ENCODE data around the gene SPATA6.
A peak's percentile ranks its signal among the peaks of the same experiment; 100 is the strongest.
"Not testable (repeated sequence)": the region's sequence is repeated elsewhere in the genome, so short reads cannot be mapped to it uniquely, and the experiment has no call there.

Gene SPATA6

DNA sequence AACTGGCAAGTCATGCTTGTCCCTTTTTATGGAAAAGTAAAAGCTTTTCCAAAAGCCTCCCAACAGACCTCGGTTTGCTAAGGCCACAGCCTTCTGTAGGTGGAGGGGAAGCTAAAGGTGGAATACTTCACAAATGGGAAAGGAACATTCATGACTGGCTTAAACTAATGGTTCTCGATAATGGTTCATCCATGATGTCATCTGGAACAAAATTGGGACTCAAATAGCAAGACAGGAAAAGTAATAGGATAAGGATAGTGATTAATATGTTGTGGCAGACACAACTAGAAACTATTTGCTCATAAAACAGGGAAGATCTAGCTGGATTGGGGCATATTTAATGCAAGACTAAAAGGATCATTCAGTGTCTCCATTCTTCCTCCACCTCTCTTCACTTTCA is 16.7 kb upstream of the SPATA6 start:
- H3K4me1 Mint-ChIP-seq, result no peaks in the 10 kb centered on the region
- H3K27me3 Mint-ChIP-seq, result no peaks in the 10 kb centered on the region
- H3K36me3 Mint-ChIP-seq (ENCODE audit: insufficient read depth), result no peaks in the 10 kb centered on the region
- H3K9me3 Mint-ChIP-seq, result no peaks in the 10 kb centered on the region
- H3K27ac Mint-ChIP-seq (ENCODE audit: low read depth), result no peak overlapping the region
- no peak overlapping the region for H3K4me3 Mint-ChIP-seq
- ATAC-seq (replicated peaks; ENCODE audit: extremely low read depth, poor library complexity, severe bottlenecking), result no peak
- no peak for DNase-seq (ENCODE audit: low spot score in 2 of 2)

DNA sequence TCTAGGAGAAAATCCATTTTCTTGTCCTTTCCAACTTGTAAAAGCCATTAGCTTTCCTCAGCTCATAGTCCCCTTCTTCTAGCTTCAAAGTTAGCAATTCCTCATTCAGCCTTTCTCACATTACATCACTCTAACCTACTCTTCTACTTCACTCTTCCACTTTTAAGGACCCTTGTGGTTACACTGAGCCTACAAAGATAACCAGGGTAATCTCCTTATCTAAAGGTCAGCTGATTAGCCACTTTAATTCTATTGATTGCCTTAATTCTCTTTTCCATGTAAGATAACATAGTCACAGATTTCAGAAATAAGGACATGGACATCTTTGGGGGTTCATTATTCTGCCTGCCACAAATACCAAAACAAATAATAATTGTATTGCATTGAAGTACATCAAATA is 8.5 kb upstream of the SPATA6 start:
- no peak overlapping the region for H3K27ac Mint-ChIP-seq (ENCODE audit: low read depth)
- H3K9me3 Mint-ChIP-seq, result no peaks in the 10 kb centered on the region
- no peak overlapping the region for H3K4me3 Mint-ChIP-seq
- H3K36me3 Mint-ChIP-seq (ENCODE audit: insufficient read depth), result no peaks in the 10 kb centered on the region
- H3K4me1 Mint-ChIP-seq, result no peaks in the 10 kb centered on the region
- ATAC-seq (replicated peaks; ENCODE audit: extremely low read depth, poor library complexity, severe bottlenecking) (no peak), DNase-seq (ENCODE audit: low spot score in 2 of 2) (no peak)
- peaks cover 26% of the 10 kb centered on the region for H3K27me3 Mint-ChIP-seq

DNA sequence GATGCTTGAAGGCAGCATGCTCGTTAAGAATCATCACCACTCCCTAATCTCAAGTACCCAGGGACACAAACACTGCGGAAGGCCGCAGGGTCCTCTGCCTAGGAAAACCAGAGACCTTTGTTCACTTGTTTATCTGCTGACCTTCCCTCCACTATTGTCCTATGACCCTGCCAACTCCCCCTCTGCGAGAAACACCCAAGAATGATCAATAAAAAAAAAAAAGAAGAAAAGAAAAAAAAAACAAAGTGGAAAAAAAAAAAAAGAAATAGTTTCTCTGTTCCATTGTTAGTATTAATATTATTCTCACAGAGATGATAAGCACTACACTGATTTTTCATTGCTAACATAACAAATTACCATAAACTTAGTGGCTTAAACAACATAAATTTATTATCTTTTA is 8.0 kb upstream of the SPATA6 start:
- DNase-seq (ENCODE audit: low spot score in 2 of 2); H3K9me3 Mint-ChIP-seq; H3K36me3 Mint-ChIP-seq (ENCODE audit: insufficient read depth); H3K4me1 Mint-ChIP-seq; ATAC-seq (replicated peaks; ENCODE audit: extremely low read depth, poor library complexity, severe bottlenecking); H3K4me3 Mint-ChIP-seq; H3K27ac Mint-ChIP-seq (ENCODE audit: low read depth): not testable (repeated sequence)
- peaks cover 27% of the 10 kb centered on the region for H3K27me3 Mint-ChIP-seq

DNA sequence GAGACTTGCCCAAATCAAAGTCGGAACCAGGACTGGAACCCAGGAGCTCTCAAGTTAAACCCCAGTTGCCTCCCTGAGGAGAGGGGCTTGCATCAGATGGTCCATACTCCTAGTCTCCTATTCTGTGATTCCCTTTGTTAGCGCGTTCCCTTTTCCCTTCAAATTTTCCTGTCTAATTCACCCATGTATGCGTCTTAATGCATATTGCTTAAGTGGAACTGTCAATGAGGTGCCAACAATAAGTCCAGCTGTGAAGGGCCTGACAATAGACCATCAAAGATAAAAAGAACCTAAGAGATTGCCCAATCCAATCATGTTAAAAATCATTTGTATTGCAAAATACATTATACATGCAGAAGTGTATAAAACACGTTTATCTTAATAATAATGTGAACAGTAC is 634 bp upstream of the SPATA6 start:
- Mint-ChIP-seq H3K9me3 (no peaks in the 10 kb centered on the region), H3K27me3 (peaks cover 27% of the 10 kb centered on the region), H3K4me1 (peaks cover 28% of the 10 kb centered on the region), H3K4me3 (peak overlapping the region; percentile 91), H3K36me3 (ENCODE audit: insufficient read depth) (no peaks in the 10 kb centered on the region), H3K27ac (ENCODE audit: low read depth) (no peak overlapping the region)
- ATAC-seq (replicated peaks; ENCODE audit: extremely low read depth, poor library complexity, severe bottlenecking) (no peak), DNase-seq (ENCODE audit: low spot score in 2 of 2) (no peak)

DNA sequence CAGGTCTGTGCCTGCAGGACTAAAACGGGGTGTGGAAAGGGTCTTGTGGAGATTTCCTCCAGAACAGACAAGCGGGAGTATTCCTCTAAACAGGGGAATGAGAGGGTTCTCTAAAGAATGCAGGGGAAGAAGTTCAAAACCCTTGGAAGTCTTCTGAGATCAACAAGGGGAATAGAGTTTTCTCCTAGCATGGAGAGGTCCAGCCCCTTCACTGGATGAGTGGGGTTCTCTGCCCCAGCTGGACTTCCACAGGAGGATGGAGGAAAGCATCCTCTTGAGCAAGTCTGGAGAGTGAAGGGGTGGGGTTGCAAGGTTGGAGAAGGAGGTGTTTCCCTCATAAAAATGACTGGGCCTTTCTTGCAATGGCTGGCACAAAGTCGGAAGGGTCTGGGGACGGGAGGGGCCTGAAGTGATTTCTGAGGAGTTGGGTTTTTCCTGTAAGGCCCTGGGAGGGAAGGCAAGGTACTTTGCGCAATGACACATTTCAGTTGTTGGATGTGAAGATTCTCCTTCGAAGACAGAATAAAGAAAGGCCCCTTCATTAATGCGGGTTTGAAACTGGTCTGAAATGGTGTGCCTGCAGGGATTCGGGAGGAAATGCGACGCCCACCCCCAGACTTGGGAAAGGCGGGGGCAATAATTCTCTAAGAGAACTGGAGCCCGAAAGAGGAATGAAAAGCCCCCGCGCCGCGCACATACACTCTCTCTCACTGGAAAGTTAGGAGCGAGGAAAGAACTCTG is 884 bp downstream of the SPATA6 start:
- Mint-ChIP-seq H3K4me1 (peaks cover 28% of the 10 kb centered on the region), H3K9me3 (no peaks in the 10 kb centered on the region), H3K36me3 (ENCODE audit: insufficient read depth) (no peaks in the 10 kb centered on the region), H3K4me3 (peak overlapping the region; percentile 91), H3K27ac (ENCODE audit: low read depth) (peak overlapping the region; percentile 91), H3K27me3 (peaks cover 27% of the 10 kb centered on the region)
- no peak for DNase-seq (ENCODE audit: low spot score in 2 of 2)
- ATAC-seq (replicated peaks; ENCODE audit: extremely low read depth, poor library complexity, severe bottlenecking), result no peak

DNA sequence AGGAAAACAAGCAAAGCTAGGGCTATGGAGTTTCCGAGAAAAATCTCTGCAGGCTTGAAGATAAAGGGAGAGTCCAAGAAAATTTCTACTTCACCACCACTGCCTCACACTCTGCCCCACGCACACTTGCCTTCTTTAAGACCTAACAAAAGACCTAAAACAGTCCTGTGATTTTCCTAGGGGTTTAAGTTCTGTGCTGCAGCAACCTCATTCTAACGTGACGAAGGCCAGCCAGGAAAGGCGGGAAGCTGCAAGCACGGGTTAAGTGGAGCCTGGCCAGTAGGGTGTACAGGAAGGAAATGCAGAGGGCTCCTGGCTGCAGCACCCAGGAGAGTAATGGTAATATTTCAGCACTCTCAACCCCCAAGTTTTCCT is 1.5 kb downstream of the SPATA6 start:
- ATAC-seq (replicated peaks; ENCODE audit: extremely low read depth, poor library complexity, severe bottlenecking) (no peak), DNase-seq (ENCODE audit: low spot score in 2 of 2) (no peak)
- no peaks in the 10 kb centered on the region for H3K36me3 Mint-ChIP-seq (ENCODE audit: insufficient read depth)
- H3K27ac Mint-ChIP-seq (ENCODE audit: low read depth), result no peak overlapping the region
- H3K9me3 Mint-ChIP-seq, result no peaks in the 10 kb centered on the region
- peaks cover 27% of the 10 kb centered on the region for H3K27me3 Mint-ChIP-seq
- H3K4me3 Mint-ChIP-seq, result peak overlapping the region; percentile 91
- H3K4me1 Mint-ChIP-seq, result peaks cover 28% of the 10 kb centered on the region

DNA sequence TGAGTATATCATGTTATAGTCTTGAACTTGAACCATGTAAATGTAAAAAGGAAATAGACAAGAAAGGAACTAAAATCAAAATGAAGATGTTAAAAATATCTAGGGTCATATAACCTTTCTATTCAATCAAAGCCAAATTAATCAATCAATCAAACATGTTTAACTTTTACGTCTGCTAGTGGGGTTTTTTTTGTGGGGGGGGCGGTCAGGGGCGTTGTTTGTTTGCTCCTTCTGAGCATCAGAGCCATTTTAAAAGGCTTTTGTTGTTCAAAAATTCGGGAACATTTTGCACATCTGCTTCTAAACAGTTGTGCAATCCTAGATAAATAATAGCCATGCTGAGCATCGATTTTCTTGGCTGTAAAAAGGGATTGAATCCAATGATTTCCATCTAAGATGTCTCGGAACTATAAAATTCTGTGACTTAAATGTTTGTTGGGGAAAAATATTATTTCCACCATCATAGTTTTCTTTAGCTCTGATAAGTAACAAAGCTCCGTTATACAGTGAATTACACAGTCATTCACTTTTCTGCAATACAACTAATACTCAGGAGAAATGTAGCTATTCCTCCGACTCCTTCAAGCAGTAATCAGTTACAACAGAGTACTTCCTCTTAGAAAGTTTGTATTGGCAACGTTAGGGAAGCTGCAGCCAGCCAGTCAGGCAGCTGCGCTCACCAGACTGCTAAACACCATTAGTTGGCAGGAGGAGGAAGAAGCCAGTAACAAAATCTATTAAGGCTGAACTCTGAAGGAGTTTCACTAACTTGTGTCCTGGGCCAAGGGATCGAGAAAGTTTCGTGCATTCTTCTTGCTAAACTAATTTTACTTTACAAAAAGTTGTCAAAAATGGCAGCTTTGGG is 2.2 kb downstream of the SPATA6 start:
- H3K27me3 Mint-ChIP-seq, result peaks cover 24% of the 10 kb centered on the region
- no peak for DNase-seq (ENCODE audit: low spot score in 2 of 2)
- ATAC-seq (replicated peaks; ENCODE audit: extremely low read depth, poor library complexity, severe bottlenecking), result no peak
- H3K36me3 Mint-ChIP-seq (ENCODE audit: insufficient read depth), result no peaks in the 10 kb centered on the region
- H3K9me3 Mint-ChIP-seq, result no peaks in the 10 kb centered on the region
- H3K27ac Mint-ChIP-seq (ENCODE audit: low read depth), result no peak overlapping the region
- H3K4me3 Mint-ChIP-seq, result peak overlapping the region; percentile 91
- H3K4me1 Mint-ChIP-seq, result peaks cover 28% of the 10 kb centered on the region

DNA sequence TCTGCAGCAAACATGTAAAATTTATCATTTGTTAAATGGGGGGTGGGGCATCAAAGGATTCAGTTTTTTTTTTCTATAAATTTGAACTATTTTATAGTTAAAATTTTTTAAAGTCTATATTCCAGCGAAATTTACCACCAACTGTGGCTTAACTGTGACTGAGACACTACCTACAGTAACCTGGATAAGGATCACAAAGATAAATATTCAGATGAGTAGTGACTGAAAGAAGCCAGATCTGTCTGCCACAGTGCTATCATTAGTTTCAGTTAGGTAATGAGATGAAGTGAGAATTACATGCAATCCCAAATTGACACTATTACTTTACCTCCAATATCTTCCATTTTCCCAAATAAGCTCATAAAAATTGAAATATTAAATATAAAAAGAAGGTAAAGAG is 5.4 kb downstream of the SPATA6 start:
- no peak overlapping the region for H3K4me3 Mint-ChIP-seq
- DNase-seq (ENCODE audit: low spot score in 2 of 2), result no peak
- no peaks in the 10 kb centered on the region for H3K36me3 Mint-ChIP-seq (ENCODE audit: insufficient read depth)
- H3K27me3 Mint-ChIP-seq, result peaks cover 22% of the 10 kb centered on the region
- peaks cover 16% of the 10 kb centered on the region for H3K4me1 Mint-ChIP-seq
- H3K27ac Mint-ChIP-seq (ENCODE audit: low read depth), result no peak overlapping the region
- no peaks in the 10 kb centered on the region for H3K9me3 Mint-ChIP-seq
- no peak for ATAC-seq (replicated peaks; ENCODE audit: extremely low read depth, poor library complexity, severe bottlenecking)

DNA sequence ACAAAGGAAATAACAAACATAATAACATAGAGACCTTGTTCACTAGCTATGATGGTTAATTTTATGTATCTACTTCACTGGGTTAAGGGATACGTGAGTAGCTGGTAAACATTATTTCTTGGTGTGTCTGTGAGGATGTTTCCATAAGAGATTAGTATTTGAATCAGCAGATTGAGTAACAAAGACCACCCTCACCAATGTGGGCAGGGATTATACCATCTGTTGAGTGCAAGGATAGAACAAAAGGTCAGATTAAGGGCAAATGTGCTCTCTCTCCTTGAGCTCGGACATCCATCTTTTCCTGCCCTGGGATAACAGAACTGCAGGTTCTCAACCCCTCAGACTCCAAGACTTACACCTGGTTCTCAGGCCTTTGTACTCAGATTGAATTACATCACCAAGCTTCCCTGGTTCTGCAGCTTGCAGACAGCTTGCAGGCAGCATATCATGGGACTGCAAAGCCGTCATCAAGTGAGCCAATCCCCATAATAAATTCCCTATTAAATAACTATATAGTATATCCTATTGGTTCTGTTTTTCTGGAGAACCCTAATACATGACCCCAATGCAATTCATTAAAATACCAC is 9.2 kb downstream of the SPATA6 start:
- Mint-ChIP-seq H3K27me3 (peaks cover 17% of the 10 kb centered on the region), H3K4me3 (no peak overlapping the region), H3K4me1 (no peaks in the 10 kb centered on the region), H3K36me3 (ENCODE audit: insufficient read depth) (no peaks in the 10 kb centered on the region), H3K27ac (ENCODE audit: low read depth) (no peak overlapping the region), H3K9me3 (no peaks in the 10 kb centered on the region)
- DNase-seq (ENCODE audit: low spot score in 2 of 2), result no peak
- no peak for ATAC-seq (replicated peaks; ENCODE audit: extremely low read depth, poor library complexity, severe bottlenecking)

DNA sequence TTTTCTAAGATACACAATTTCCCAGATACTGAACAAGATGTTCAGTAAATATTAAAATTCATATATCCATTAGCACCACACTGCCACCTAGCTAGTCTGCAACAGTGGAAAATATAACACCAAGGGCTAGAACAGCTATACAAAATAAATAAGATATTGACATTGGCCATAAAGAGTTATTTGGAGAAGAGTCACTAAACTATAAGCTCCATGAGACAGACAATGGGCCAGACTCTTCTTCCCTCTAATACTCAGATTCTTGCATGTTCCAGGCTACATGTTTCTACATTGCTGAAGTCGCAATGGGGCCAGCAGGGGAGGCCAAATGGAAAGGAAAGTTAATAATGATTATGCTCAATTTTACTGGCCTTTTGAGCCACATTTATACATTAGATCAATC is 21.5 kb downstream of the SPATA6 start:
- DNase-seq (ENCODE audit: low spot score in 2 of 2), result no peak
- H3K36me3 Mint-ChIP-seq (ENCODE audit: insufficient read depth), result no peaks in the 10 kb centered on the region
- no peak overlapping the region for H3K27ac Mint-ChIP-seq (ENCODE audit: low read depth)
- no peak overlapping the region for H3K4me3 Mint-ChIP-seq
- H3K4me1 Mint-ChIP-seq, result no peaks in the 10 kb centered on the region
- no peaks in the 10 kb centered on the region for H3K9me3 Mint-ChIP-seq
- ATAC-seq (replicated peaks; ENCODE audit: extremely low read depth, poor library complexity, severe bottlenecking), result no peak
- H3K27me3 Mint-ChIP-seq, result no peaks in the 10 kb centered on the region

DNA sequence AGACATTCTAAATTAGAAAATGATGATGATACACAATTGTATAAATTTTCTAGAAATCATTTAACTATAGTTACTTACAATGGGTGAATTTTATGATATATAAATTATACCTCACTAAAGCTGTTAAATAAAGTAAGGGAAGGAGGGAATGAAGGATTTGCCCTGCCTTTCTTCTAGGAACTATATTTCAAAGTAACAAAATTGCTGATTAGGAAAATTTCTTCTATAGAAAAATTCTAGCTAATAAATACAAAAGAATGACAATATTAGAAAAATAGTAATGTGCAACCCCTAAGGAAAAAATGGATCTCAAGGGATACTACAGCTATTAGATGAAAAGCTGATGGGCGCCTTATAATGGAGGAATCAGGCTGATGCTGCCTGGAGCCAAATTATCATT is 23.1 kb downstream of the SPATA6 start:
- Mint-ChIP-seq H3K4me3 (no peak overlapping the region), H3K36me3 (ENCODE audit: insufficient read depth) (no peaks in the 10 kb centered on the region), H3K27me3 (no peaks in the 10 kb centered on the region), H3K4me1 (no peaks in the 10 kb centered on the region), H3K9me3 (no peaks in the 10 kb centered on the region), H3K27ac (ENCODE audit: low read depth) (no peak overlapping the region)
- DNase-seq (ENCODE audit: low spot score in 2 of 2), result no peak
- no peak for ATAC-seq (replicated peaks; ENCODE audit: extremely low read depth, poor library complexity, severe bottlenecking)

DNA sequence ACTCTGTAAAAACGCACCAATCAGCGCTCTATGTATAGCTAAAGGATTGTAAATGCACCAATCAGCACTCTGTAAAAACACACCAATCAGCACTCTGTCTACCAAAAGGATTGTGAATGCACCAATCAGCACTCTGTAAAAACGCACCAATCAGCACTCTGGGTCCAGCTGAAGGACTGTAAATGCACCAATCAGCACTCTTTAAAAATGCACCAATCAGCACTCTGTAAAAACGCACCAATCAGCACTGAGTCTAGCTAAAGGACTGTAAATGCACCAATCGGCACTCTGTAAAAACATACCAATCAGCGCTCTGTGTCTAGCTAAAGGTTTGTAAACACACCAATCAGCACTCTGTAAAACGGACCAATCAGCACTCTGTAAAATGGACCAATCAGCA is 27.8 kb downstream of the SPATA6 start:
- not testable (repeated sequence) for H3K27ac Mint-ChIP-seq (ENCODE audit: low read depth); H3K27me3 Mint-ChIP-seq; DNase-seq (ENCODE audit: low spot score in 2 of 2); H3K36me3 Mint-ChIP-seq (ENCODE audit: insufficient read depth); H3K4me3 Mint-ChIP-seq; ATAC-seq (replicated peaks; ENCODE audit: extremely low read depth, poor library complexity, severe bottlenecking); H3K9me3 Mint-ChIP-seq; H3K4me1 Mint-ChIP-seq
